B cell (primary cell): ENCODE measurements around the gene SLC45A2.

Experiments used
- EZH2 ChIP-seq: IDR thresholded peaks from 2 replicates; pipeline ENCODE4 v1.6.1; 2012; ENCODE audit warnings: borderline replicate concordance, low read depth, mild to moderate bottlenecking, moderate library complexity, low read length; ENCODE audit not compliant: insufficient read depth, poor library complexity, severe bottlenecking
- TF ChIP-seq, protein P1 (sequence below): fragments of 200-600 bp; IDR thresholded peaks from one replicate; pipeline ENCODE4 v1.8.0; 2022; ENCODE audit warnings: antibody characterized with exemption, mild to moderate bottlenecking

DNA sequence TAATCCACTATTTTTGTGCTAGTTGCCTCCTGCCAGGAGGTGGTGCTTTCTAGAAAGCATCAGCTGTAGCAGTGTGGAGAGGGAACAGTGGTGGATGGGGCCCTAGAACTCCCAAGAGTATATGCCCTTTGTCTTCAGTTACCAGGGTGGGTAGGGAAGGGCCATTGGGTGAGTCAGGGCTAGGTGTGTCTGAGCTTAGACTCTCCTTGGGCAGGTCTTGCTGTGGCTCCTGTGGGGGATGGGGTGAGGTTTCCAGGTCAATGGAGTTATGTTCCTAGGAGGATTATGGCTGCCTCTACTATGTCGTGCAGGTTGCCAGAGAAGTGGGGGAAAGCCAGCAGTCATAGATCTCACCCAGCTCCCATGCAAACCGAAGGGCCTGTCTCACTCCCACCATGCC lies 81.4 kb downstream of the SLC45A2 start:
- TF ChIP-seq, protein P1, sequence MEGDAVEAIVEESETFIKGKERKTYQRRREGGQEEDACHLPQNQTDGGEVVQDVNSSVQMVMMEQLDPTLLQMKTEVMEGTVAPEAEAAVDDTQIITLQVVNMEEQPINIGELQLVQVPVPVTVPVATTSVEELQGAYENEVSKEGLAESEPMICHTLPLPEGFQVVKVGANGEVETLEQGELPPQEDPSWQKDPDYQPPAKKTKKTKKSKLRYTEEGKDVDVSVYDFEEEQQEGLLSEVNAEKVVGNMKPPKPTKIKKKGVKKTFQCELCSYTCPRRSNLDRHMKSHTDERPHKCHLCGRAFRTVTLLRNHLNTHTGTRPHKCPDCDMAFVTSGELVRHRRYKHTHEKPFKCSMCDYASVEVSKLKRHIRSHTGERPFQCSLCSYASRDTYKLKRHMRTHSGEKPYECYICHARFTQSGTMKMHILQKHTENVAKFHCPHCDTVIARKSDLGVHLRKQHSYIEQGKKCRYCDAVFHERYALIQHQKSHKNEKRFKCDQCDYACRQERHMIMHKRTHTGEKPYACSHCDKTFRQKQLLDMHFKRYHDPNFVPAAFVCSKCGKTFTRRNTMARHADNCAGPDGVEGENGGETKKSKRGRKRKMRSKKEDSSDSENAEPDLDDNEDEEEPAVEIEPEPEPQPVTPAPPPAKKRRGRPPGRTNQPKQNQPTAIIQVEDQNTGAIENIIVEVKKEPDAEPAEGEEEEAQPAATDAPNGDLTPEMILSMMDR, result no peak
- TF ChIP-seq EZH2, result no peak
